GM23338 (cell line): ENCODE measurements around the gene PPM1E. TPM values are rescaled to one million over a fixed set of nuclear protein-coding genes. Genes with fewer than 3 reads are reported as not detected.

ENCODE experiments used
- ATAC-seq: fragments of 200-7000 bp; cut with Tn5 transposase; 3 replicates; pipeline ENCODE4 v1.9.1; 2020
- DNase-seq: peaks from one replicate; pipeline ENCODE4 v3.0.0-alpha.2; 2015; ENCODE audit warnings: low spot score
- H2AFZ ChIP-seq: fragments of 200-600 bp; sonication (generic); 2 replicates; pipeline ENCODE4 v1.8.0; 2016; ENCODE audit warnings: antibody characterized with exemption, mild to moderate bottlenecking, moderate library complexity
- H3F3A ChIP-seq: fragments of 200-600 bp; sonication (generic); replicated peaks from 2 replicates; pipeline ENCODE4 v1.8.0; 2017; ENCODE audit warnings: antibody characterized with exemption, mixed run types, low read depth
- H3K27ac ChIP-seq: fragments of 200-600 bp; sonication (generic); 2 replicates; pipeline ENCODE4 v1.6.1; 2016; ENCODE audit warnings: low read depth
- H3K27me3 ChIP-seq: fragments of 200-600 bp; sonication (generic); 2 replicates; pipeline ENCODE4 v1.8.0; 2016; ENCODE audit warnings: mild to moderate bottlenecking, mixed run types, moderate library complexity; ENCODE audit not compliant: insufficient read depth
- H3K36me3 ChIP-seq: fragments of 200-600 bp; sonication (generic); 2 replicates; pipeline ENCODE4 v1.8.0; 2016; ENCODE audit warnings: mild to moderate bottlenecking; ENCODE audit not compliant: insufficient read depth
- H3K4me1 ChIP-seq: fragments of 200-600 bp; sonication (generic); 2 replicates; pipeline ENCODE4 v1.8.0; 2016; ENCODE audit warnings: mild to moderate bottlenecking, moderate library complexity; ENCODE audit not compliant: insufficient read depth
- H3K4me2 ChIP-seq: fragments of 200-600 bp; sonication (generic); 2 replicates; pipeline ENCODE4 v1.7.1; 2017; ENCODE audit warnings: mixed run types
- H3K4me3 ChIP-seq: fragments of 200-600 bp; sonication (generic); 2 replicates; pipeline ENCODE4 v1.6.1; 2016; ENCODE audit warnings: mixed run types
- H3K79me2 ChIP-seq: fragments of 200-600 bp; sonication (generic); replicated peaks from 2 replicates; pipeline ENCODE4 v1.8.0; 2017; ENCODE audit warnings: mild to moderate bottlenecking; ENCODE audit not compliant: insufficient read depth
- H3K9me2 ChIP-seq: fragments of 200-600 bp; sonication (generic); 2 replicates; pipeline ENCODE4 v1.8.0; 2017; ENCODE audit not compliant: insufficient read depth
- H4K20me1 ChIP-seq: fragments of 200-600 bp; sonication (generic); replicated peaks from 2 replicates; pipeline ENCODE4 v1.8.0; 2017; ENCODE audit warnings: mild to moderate bottlenecking; ENCODE audit not compliant: insufficient read depth
- H3K27ac Mint-ChIP-seq: 2 replicates; pipeline ENCODE4 v1.8.0; 2020; ENCODE audit warnings: inconsistent platforms, mild to moderate bottlenecking, moderate library complexity, mixed read lengths
- H3K27me3 Mint-ChIP-seq: 3 replicates; pipeline ENCODE4 v1.8.0; 2022; ENCODE audit warnings: low read depth, mild to moderate bottlenecking, moderate library complexity, mixed read lengths, inconsistent platforms; ENCODE audit not compliant: insufficient read depth, poor library complexity
- H3K36me3 Mint-ChIP-seq: 3 replicates; pipeline ENCODE4 v1.8.0; 2021; ENCODE audit warnings: low read depth, mild to moderate bottlenecking, inconsistent platforms, moderate library complexity, mixed read lengths
- H3K4me1 Mint-ChIP-seq: 3 replicates; pipeline ENCODE4 v1.8.0; 2020; ENCODE audit warnings: mild to moderate bottlenecking, inconsistent platforms, mixed read lengths
- H3K4me3 Mint-ChIP-seq: 3 replicates; pipeline ENCODE4 v1.8.0; 2021; ENCODE audit warnings: moderate library complexity, mild to moderate bottlenecking, inconsistent platforms, mixed read lengths
- H3K9me3 Mint-ChIP-seq: 3 replicates; pipeline ENCODE4 v1.8.0; 2020; ENCODE audit warnings: moderate library complexity, mild to moderate bottlenecking, inconsistent platforms, mixed read lengths
- CREB1 ChIP-seq: fragments of 250-450 bp; sonication (Bioruptor Pico); IDR thresholded peaks from 2 replicates; pipeline ENCODE4 v1.5.0; 2020; ENCODE audit warnings: low read depth, mild to moderate bottlenecking, moderate library complexity
- JUNB ChIP-seq: IDR thresholded peaks from one replicate; pipeline ENCODE4 v1.6.1; 2016; ENCODE audit warnings: antibody characterized with exemption; ENCODE audit not compliant: unreplicated experiment
- NANOG ChIP-seq: IDR thresholded peaks from 2 replicates; pipeline ENCODE4 v1.6.1; 2016; ENCODE audit warnings: antibody characterized with exemption, borderline replicate concordance
- POLR2AphosphoS5 ChIP-seq: IDR thresholded peaks from 2 replicates; pipeline ENCODE4 v1.6.1; 2016; ENCODE audit warnings: antibody characterized with exemption, low read depth
- ZNF331 ChIP-seq: fragments of 250-450 bp; sonication (Bioruptor Pico); IDR thresholded peaks from 2 replicates; pipeline ENCODE4 v1.5.0; 2020; ENCODE audit warnings: low read depth, mild to moderate bottlenecking, moderate library complexity
- polyA plus RNA-seq: library from polyadenylated mRNA; unstranded; fragments of >200 nt; fragmentation: Nextera tagmentation; extraction: Ambion mirVana; gene quantifications from 2 replicates; pipeline ENCODE4 v1.2.1, GENCODE V29; 2016
- total RNA-seq: library from RNA; depleted of rRNA; stranded (reverse); fragments of >200 nt; shearing (Covaris generic); gene quantifications from 2 replicates; pipeline ENCODE4 v1.2.3, GENCODE V29; 2014
- TF ChIP-seq, protein P1 (sequence below): fragments of 250-450 bp; sonication (Bioruptor Pico); IDR thresholded peaks from 2 replicates; pipeline ENCODE4 v1.5.0; 2020; ENCODE audit warnings: mild to moderate bottlenecking, moderate library complexity
- TF ChIP-seq, protein P2 (sequence below): IDR thresholded peaks from 2 replicates; pipeline ENCODE4 v1.6.1; 2016; ENCODE audit warnings: antibody characterized with exemption

Gene PPM1E
- total and polyA plus RNA-seq, 2 experiments from 2014 or later = 2.1 to 13.8 TPM

DNA sequence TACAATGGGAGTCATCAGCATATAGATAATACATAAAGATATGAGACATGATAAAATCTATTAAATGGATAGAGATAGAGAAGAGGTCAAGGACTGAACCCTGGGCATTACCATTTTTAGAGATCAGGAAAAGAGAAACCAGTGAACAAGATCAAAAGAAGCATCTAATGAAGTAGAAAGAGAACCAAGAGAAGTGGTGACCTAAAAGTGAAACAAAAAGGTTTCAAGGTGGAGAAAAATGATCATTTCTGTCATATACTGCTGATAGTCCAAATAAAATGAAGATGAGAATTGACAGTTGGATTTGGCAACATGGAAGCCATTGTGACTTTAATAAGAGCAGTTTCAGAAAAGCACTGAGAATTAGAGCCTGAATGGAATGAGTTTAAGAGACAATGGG is 165.1 kb downstream of the PPM1E start (continued):
- TF ChIP-seq JUNB = no peak
- TF ChIP-seq ZNF331 (CRISPR knock-in tag) = no peak
- no peak for TF ChIP-seq POLR2AphosphoS5
- TF ChIP-seq, protein P1, sequence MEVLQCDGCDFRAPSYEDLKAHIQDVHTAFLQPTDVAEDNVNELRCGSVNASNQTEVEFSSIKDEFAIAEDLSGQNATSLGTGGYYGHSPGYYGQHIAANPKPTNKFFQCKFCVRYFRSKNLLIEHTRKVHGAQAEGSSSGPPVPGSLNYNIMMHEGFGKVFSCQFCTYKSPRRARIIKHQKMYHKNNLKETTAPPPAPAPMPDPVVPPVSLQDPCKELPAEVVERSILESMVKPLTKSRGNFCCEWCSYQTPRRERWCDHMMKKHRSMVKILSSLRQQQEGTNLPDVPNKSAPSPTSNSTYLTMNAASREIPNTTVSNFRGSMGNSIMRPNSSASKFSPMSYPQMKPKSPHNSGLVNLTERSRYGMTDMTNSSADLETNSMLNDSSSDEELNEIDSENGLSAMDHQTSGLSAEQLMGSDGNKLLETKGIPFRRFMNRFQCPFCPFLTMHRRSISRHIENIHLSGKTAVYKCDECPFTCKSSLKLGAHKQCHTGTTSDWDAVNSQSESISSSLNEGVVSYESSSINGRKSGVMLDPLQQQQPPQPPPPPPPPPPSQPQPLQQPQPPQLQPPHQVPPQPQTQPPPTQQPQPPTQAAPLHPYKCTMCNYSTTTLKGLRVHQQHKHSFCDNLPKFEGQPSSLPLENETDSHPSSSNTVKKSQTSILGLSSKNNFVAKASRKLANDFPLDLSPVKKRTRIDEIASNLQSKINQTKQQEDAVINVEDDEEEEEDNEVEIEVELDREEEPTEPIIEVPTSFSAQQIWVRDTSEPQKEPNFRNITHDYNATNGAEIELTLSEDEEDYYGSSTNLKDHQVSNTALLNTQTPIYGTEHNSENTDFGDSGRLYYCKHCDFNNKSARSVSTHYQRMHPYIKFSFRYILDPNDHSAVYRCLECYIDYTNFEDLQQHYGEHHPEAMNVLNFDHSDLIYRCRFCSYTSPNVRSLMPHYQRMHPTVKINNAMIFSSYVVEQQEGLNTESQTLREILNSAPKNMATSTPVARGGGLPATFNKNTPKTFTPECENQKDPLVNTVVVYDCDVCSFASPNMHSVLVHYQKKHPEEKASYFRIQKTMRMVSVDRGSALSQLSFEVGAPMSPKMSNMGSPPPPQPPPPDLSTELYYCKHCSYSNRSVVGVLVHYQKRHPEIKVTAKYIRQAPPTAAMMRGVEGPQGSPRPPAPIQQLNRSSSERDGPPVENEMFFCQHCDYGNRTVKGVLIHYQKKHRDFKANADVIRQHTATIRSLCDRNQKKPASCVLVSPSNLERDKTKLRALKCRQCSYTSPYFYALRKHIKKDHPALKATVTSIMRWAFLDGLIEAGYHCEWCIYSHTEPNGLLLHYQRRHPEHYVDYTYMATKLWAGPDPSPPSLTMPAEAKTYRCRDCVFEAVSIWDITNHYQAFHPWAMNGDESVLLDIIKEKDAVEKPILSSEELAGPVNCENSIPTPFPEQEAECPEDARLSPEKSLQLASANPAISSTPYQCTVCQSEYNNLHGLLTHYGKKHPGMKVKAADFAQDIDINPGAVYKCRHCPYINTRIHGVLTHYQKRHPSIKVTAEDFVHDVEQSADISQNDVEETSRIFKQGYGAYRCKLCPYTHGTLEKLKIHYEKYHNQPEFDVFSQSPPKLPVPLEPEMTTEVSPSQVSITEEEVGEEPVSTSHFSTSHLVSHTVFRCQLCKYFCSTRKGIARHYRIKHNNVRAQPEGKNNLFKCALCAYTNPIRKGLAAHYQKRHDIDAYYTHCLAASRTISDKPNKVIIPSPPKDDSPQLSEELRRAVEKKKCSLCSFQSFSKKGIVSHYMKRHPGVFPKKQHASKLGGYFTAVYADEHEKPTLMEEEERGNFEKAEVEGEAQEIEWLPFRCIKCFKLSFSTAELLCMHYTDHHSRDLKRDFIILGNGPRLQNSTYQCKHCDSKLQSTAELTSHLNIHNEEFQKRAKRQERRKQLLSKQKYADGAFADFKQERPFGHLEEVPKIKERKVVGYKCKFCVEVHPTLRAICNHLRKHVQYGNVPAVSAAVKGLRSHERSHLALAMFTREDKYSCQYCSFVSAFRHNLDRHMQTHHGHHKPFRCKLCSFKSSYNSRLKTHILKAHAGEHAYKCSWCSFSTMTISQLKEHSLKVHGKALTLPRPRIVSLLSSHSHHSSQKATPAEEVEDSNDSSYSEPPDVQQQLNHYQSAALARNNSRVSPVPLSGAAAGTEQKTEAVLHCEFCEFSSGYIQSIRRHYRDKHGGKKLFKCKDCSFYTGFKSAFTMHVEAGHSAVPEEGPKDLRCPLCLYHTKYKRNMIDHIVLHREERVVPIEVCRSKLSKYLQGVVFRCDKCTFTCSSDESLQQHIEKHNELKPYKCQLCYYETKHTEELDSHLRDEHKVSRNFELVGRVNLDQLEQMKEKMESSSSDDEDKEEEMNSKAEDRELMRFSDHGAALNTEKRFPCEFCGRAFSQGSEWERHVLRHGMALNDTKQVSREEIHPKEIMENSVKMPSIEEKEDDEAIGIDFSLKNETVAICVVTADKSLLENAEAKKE = no peak
- TF ChIP-seq CREB1 = no peak

- Histone ChIP-seq H3K4me1 (no peaks in the 10 kb centered on the region), H3K36me3 (no peaks in the 10 kb centered on the region), H2AFZ (no peak overlapping the region), H3K27ac (no peak overlapping the region), H3K79me2 (no peaks in the 10 kb centered on the region), H3K4me3 (no peak overlapping the region), H3F3A (no peaks in the 10 kb centered on the region), H3K27me3 (no peaks in the 10 kb centered on the region), H3K9me2 (no peaks in the 10 kb centered on the region), H4K20me1 (no peaks in the 10 kb centered on the region), H3K4me2 (no peak overlapping the region)
- H3K36me3 Mint-ChIP-seq = no peaks in the 10 kb centered on the region
- DNase-seq (no peak), ATAC-seq (no peak)
- H3K4me3 Mint-ChIP-seq = no peak overlapping the region
- H3K27me3 Mint-ChIP-seq = no peaks in the 10 kb centered on the region
- no peaks in the 10 kb centered on the region for H3K9me3 Mint-ChIP-seq
- no peaks in the 10 kb centered on the region for H3K4me1 Mint-ChIP-seq
- TF ChIP-seq NANOG = no peak
- no peak overlapping the region for H3K27ac Mint-ChIP-seq
Measured at GRCh38 chr17:58932956-58933355, 177.3 kb downstream of the PPM1E start.

GRCh38 chr17:58936295-58936694 is 180.6 kb downstream of the PPM1E start:
- Histone ChIP-seq H3K4me3 (no peak overlapping the region), H3K27me3 (no peaks in the 10 kb centered on the region), H3K4me1 (no peaks in the 10 kb centered on the region), H4K20me1 (no peaks in the 10 kb centered on the region), H3K79me2 (no peaks in the 10 kb centered on the region), H3K4me2 (no peak overlapping the region), H2AFZ (no peak overlapping the region), H3K27ac (no peak overlapping the region), H3K9me2 (no peaks in the 10 kb centered on the region), H3F3A (no peaks in the 10 kb centered on the region), H3K36me3 (no peaks in the 10 kb centered on the region)
- no peaks in the 10 kb centered on the region for H3K4me1 Mint-ChIP-seq
- no peak for DNase-seq
- no peak for ATAC-seq
- no peaks in the 10 kb centered on the region for H3K27me3 Mint-ChIP-seq
- H3K27ac Mint-ChIP-seq = no peak overlapping the region
- no peaks in the 10 kb centered on the region for H3K9me3 Mint-ChIP-seq
- H3K36me3 Mint-ChIP-seq = no peaks in the 10 kb centered on the region
- H3K4me3 Mint-ChIP-seq = no peak overlapping the region
- TF ChIP-seq, protein P2, sequence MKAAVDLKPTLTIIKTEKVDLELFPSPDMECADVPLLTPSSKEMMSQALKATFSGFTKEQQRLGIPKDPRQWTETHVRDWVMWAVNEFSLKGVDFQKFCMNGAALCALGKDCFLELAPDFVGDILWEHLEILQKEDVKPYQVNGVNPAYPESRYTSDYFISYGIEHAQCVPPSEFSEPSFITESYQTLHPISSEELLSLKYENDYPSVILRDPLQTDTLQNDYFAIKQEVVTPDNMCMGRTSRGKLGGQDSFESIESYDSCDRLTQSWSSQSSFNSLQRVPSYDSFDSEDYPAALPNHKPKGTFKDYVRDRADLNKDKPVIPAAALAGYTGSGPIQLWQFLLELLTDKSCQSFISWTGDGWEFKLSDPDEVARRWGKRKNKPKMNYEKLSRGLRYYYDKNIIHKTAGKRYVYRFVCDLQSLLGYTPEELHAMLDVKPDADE = no peak
